Peyer's patch (tissue), 4 donors: ENCODE data around the gene RAB5B. TPM values are rescaled to one million over a fixed set of nuclear protein-coding genes. Genes with fewer than 3 reads are reported as not detected.

ENCODE experiments used
- DNase-seq, 3 donors: peaks; one replicate each; pipeline ENCODE4 v3.0.0-alpha.2; 2017 to 2019
- H3K27ac ChIP-seq, 4 donors: fragments of 200-600 bp; sonication (generic); one replicate each; pipeline ENCODE4 v1.5.1; 2016 to 2019
- H3K27me3 ChIP-seq, 2 donors: fragments of 200-600 bp; sonication (generic); one replicate each; pipeline ENCODE4 v1.5.1; 2019
- H3K36me3 ChIP-seq, 3 donors: fragments of 200-600 bp; sonication (generic); one replicate each; pipeline ENCODE4 v1.5.1; 2016 to 2019
- H3K4me1 ChIP-seq, 4 donors: fragments of 200-600 bp; sonication (generic); one replicate each; pipeline ENCODE4 v1.5.1; 2016 to 2019
- H3K4me3 ChIP-seq, 4 donors: fragments of 200-600 bp; sonication (generic); 1 replicate in 3 of 4; 2 replicates in 1 of 4; pipeline ENCODE4 v1.5.1; 2016 to 2019; ENCODE audit warnings: mild to moderate bottlenecking in 1 of 4
- H3K9me3 ChIP-seq, 4 donors: fragments of 200-600 bp; sonication (generic); one replicate each; pipeline ENCODE4 v1.5.1; 2016 to 2019; ENCODE audit warnings: mild to moderate bottlenecking in 1 of 4
- CTCF ChIP-seq, 6 experiments: fragments of 450-650 bp in 4 of 6; fragments of 200-600 bp in 2 of 6; sonication (generic) in 1 of 6; IDR thresholded peaks; one replicate each; pipeline ENCODE4 v1.5.1; 2017 to 2019; ENCODE audit warnings: antibody characterized with exemption in 6 of 6, mild to moderate bottlenecking in 3 of 6, moderate library complexity in 1 of 6
- POLR2A ChIP-seq, 2 donors: fragments of 450-650 bp; IDR thresholded peaks; one replicate each; pipeline ENCODE4 v1.5.1; 2017; ENCODE audit warnings: antibody characterized with exemption in 2 of 2, mild to moderate bottlenecking in 2 of 2, moderate library complexity in 2 of 2
- total RNA-seq, 4 donors: library from RNA; depleted of rRNA; stranded (reverse); fragments of >200 nt; gene quantifications; one replicate each; pipeline ENCODE4 v1.1.0, GENCODE V29; 2016

Gene RAB5B
- total RNA-seq, 4 donors from 2014 or later, result 70.7 to 96.6 (median 84.2) TPM

- no peaks in the 10 kb centered on the region for H3K27me3 ChIP-seq
- peaks cover 0 to 32% (median 4%) of the 10 kb centered on the region in 4 donors for H3K4me1 ChIP-seq
- no peaks in the 10 kb centered on the region for H3K9me3 ChIP-seq
- no peaks in the 10 kb centered on the region for H3K36me3 ChIP-seq
- no peak for DNase-seq
- no peak overlapping the region for H3K27ac ChIP-seq
- H3K4me3 ChIP-seq, result no peak overlapping the region
- TF ChIP-seq CTCF (IDR thresholded peaks at IDR 0.05), result no peak
- no peak for TF ChIP-seq POLR2A (IDR thresholded peaks at IDR 0.05)
Measured at GRCh38 chr12:55970775-55971174, 3.1 kb upstream of the RAB5B start.

- no peak for DNase-seq
- H3K27me3 ChIP-seq, result no peaks in the 10 kb centered on the region
- peak overlapping the region in 2 of 4 donors; percentile 92 to 97 for H3K27ac ChIP-seq
- H3K4me1 ChIP-seq, result peaks cover 0 to 36% (median 2%) of the 10 kb centered on the region in 4 donors
- no peaks in the 10 kb centered on the region for H3K9me3 ChIP-seq
- no peak overlapping the region for H3K4me3 ChIP-seq
- no peak for TF ChIP-seq CTCF (IDR thresholded peaks at IDR 0.05)
- TF ChIP-seq POLR2A (IDR thresholded peaks at IDR 0.05), result no peak
- peaks cover 0 to 4% (median 0%) of the 10 kb centered on the region in 3 donors for H3K36me3 ChIP-seq
Measured at GRCh38 chr12:55972042-55972441, 1.8 kb upstream of the RAB5B start.

GRCh38 chr12:55972456-55972855, 1.4 kb upstream of the RAB5B start:
- Histone ChIP-seq H3K36me3 (peaks cover 0 to 4% (median 0%) of the 10 kb centered on the region in 3 donors), H3K27ac (peak overlapping the region; percentile 92 to 97 (median 95)), H3K4me3 (peak overlapping the region; percentile 55 to 67 (median 59)), H3K9me3 (no peaks in the 10 kb centered on the region), H3K27me3 (no peaks in the 10 kb centered on the region), H3K4me1 (peaks cover 0 to 33% (median 2%) of the 10 kb centered on the region in 4 donors)
- DNase-seq, result no peak
- TF ChIP-seq CTCF (IDR thresholded peaks at IDR 0.05) (no peak), POLR2A (IDR thresholded peaks at IDR 0.05) (no peak)

GRCh38 chr12:55972911-55973598, 823 bp upstream of the RAB5B start:
- no peaks in the 10 kb centered on the region for H3K9me3 ChIP-seq
- peak overlapping the region; percentile 92 to 97 (median 95) for H3K27ac ChIP-seq
- peak; percentile 72 to 88 for TF ChIP-seq POLR2A (IDR thresholded peaks at IDR 0.05)
- TF ChIP-seq CTCF (IDR thresholded peaks at IDR 0.05), result peak in 1 of 6 experiments; percentile 5
- peaks cover 0 to 35% (median 2%) of the 10 kb centered on the region in 4 donors for H3K4me1 ChIP-seq
- peak in 2 of 3 donors; percentile 36 to 55 for DNase-seq
- H3K36me3 ChIP-seq, result peaks cover 0 to 4% (median 0%) of the 10 kb centered on the region in 3 donors
- peak overlapping the region; percentile 55 to 67 (median 59) for H3K4me3 ChIP-seq
- H3K27me3 ChIP-seq, result no peaks in the 10 kb centered on the region

GRCh38 chr12:55974308-55974730, 441 bp downstream of the RAB5B start:
- DNase-seq, result peak in 2 of 3 donors; percentile 20 to 70
- Histone ChIP-seq H3K9me3 (no peaks in the 10 kb centered on the region), H3K36me3 (peaks cover 0 to 4% (median 0%) of the 10 kb centered on the region in 3 donors), H3K27me3 (no peaks in the 10 kb centered on the region), H3K27ac (peak overlapping the region; percentile 90 to 98 (median 94)), H3K4me3 (peak overlapping the region; percentile 71 to 100 (median 95)), H3K4me1 (peaks cover 0 to 35% (median 2%) of the 10 kb centered on the region in 4 donors)
- TF ChIP-seq CTCF (IDR thresholded peaks at IDR 0.05), result no peak
- TF ChIP-seq POLR2A (IDR thresholded peaks at IDR 0.05), result no peak
